Muscle of leg (tissue), 11 donors: ENCODE results near the gene PODNL1. TPM values are rescaled to one million over a fixed set of nuclear protein-coding genes. Genes with fewer than 3 reads are reported as not detected.
A peak's percentile ranks its signal among the peaks of the same experiment; 100 is the strongest.

Experiments
- DNase-seq: peaks from one replicate; pipeline ENCODE4 v3.0.0; 2013
- H3K27ac ChIP-seq: one replicate; pipeline ENCODE4 v1.5.1; 2013; ENCODE audit warnings: mild to moderate bottlenecking, low read length, control low read depth
- H3K27me3 ChIP-seq: one replicate; pipeline ENCODE4 v1.6.1; 2013; ENCODE audit warnings: low read length; ENCODE audit not compliant: control insufficient read depth, insufficient read depth
- H3K36me3 ChIP-seq: one replicate; pipeline ENCODE4 v1.6.1; 2013; ENCODE audit warnings: low read length; ENCODE audit not compliant: control insufficient read depth, insufficient read depth
- H3K4me1 ChIP-seq: one replicate; pipeline ENCODE4 v1.6.1; 2013; ENCODE audit warnings: low read length; ENCODE audit not compliant: control insufficient read depth, insufficient read depth
- H3K4me3 ChIP-seq: one replicate; pipeline ENCODE4 v1.5.1; 2013; ENCODE audit warnings: low read length, control low read depth
- H3K9me3 ChIP-seq: replicated peaks from 2 replicates; pipeline ENCODE4 v1.6.1; 2013; ENCODE audit warnings: low read depth, low read length; ENCODE audit not compliant: control insufficient read depth
- WGBS: methylation state at CpG from one replicate; pipeline ENCODE4 v1.1.5; 2013; ENCODE audit warnings: missing lambda C conversion rate; ENCODE audit not compliant: insufficient coverage; 5-methylcytosine and 5-hydroxymethylcytosine counted together
- polyA plus RNA-seq, 8 donors: library from polyadenylated mRNA; unstranded; fragments of 120-200 nt; gene quantifications; one replicate each; pipeline versions ENCODE4 v1.2.1 to v1.2.3, GENCODE V29; 2013; ENCODE audit warnings: inconsistent platforms in 1 of 8, low replicate concordance in 1 of 8; ENCODE audit not compliant: insufficient read length in 8 of 8, insufficient read depth in 1 of 8
- total RNA-seq: library from RNA; stranded (reverse); fragments of 120-200 nt; gene quantifications from one replicate; pipeline ENCODE4 v1.2.4, GENCODE V29; 2013

Gene PODNL1
- total and polyA plus RNA-seq, 9 donors: 0.09 to 1.4 (median 0.97) TPM

- WGBS: 94% methylated on average over 7 of the region's 17 CpGs
- H3K4me3 ChIP-seq: no peak overlapping the region
- H3K27ac ChIP-seq: no peak overlapping the region
- peaks cover 48% of the 10 kb centered on the region for H3K36me3 ChIP-seq
- DNase-seq: no peak
- no peaks in the 10 kb centered on the region for H3K9me3 ChIP-seq
- H3K4me1 ChIP-seq: no peaks in the 10 kb centered on the region
- H3K27me3 ChIP-seq: no peaks in the 10 kb centered on the region
These were observed 24.9 kb downstream of the PODNL1 start for GRCh38 chr19:13913352-13913751.

- no peak overlapping the region for H3K4me3 ChIP-seq
- WGBS: 94% methylated on average over 2 of the region's 2 CpGs
- H3K27me3 ChIP-seq: no peaks in the 10 kb centered on the region
- H3K9me3 ChIP-seq: no peaks in the 10 kb centered on the region
- no peak overlapping the region for H3K27ac ChIP-seq
- peaks cover 11% of the 10 kb centered on the region for H3K4me1 ChIP-seq
- no peak for DNase-seq
- H3K36me3 ChIP-seq: peaks cover 30% of the 10 kb centered on the region
These were observed 28.8 kb downstream of the PODNL1 start for GRCh38 chr19:13909430-13909829.

- 89% methylated on average over 7 of the region's 8 CpGs for WGBS
- DNase-seq: no peak
- H3K27me3 ChIP-seq: no peaks in the 10 kb centered on the region
- no peak overlapping the region for H3K27ac ChIP-seq
- peaks cover 26% of the 10 kb centered on the region for H3K36me3 ChIP-seq
- no peak overlapping the region for H3K4me3 ChIP-seq
- H3K4me1 ChIP-seq: peaks cover 11% of the 10 kb centered on the region
- H3K9me3 ChIP-seq: no peaks in the 10 kb centered on the region
These were observed 29.5 kb downstream of the PODNL1 start for GRCh38 chr19:13908674-13909073.

- Histone ChIP-seq H3K27ac (no peak overlapping the region), H3K27me3 (no peaks in the 10 kb centered on the region), H3K4me3 (no peak overlapping the region), H3K36me3 (peaks cover 11% of the 10 kb centered on the region), H3K4me1 (peaks cover 11% of the 10 kb centered on the region), H3K9me3 (no peaks in the 10 kb centered on the region)
- 85% methylated on average over 2 of the region's 5 CpGs for WGBS
- DNase-seq: no peak
These were observed 31.3 kb downstream of the PODNL1 start for GRCh38 chr19:13906910-13907309.

- DNase-seq: peak; percentile 35
- Histone ChIP-seq H3K27ac (no peak overlapping the region), H3K27me3 (no peaks in the 10 kb centered on the region), H3K4me1 (peaks cover 11% of the 10 kb centered on the region), H3K9me3 (no peaks in the 10 kb centered on the region), H3K4me3 (peak overlapping the region; percentile 84), H3K36me3 (peaks cover 11% of the 10 kb centered on the region)
- 0% methylated on average over 11 of the region's 13 CpGs for WGBS
These were observed 31.7 kb downstream of the PODNL1 start for GRCh38 chr19:13906521-13906904.

GRCh38 chr19:13905634-13906520, 32.3 kb downstream of the PODNL1 start, which contains the start of the genes BRME1 and CC2D1A:
Gene BRME1 (minus strand): TSS chr19:13906117. CDS start chr19:13904892, 1,225 bp downstream.
Gene CC2D1A (plus strand): TSS chr19:13906201. CDS start chr19:13906442, 241 bp downstream.
- H3K27ac ChIP-seq: peak within 1 kb of the TSS; percentile 13
- H3K4me3 ChIP-seq: peak within 1 kb of the TSS; percentile 84
- H3K27me3 ChIP-seq: no peaks in the 10 kb centered on the region
- peaks cover 7% of the 10 kb centered on the region for H3K36me3 ChIP-seq
- no peaks in the 10 kb centered on the region for H3K9me3 ChIP-seq
- DNase-seq: peak; percentile 94
- 6% methylated on average over 82 of the region's 86 CpGs for WGBS
- peaks cover 11% of the 10 kb centered on the region for H3K4me1 ChIP-seq

GRCh38 chr19:13902993-13903555, 35.1 kb downstream of the PODNL1 start:
- Histone ChIP-seq H3K4me1 (peaks cover 11% of the 10 kb centered on the region), H3K36me3 (no peaks in the 10 kb centered on the region), H3K9me3 (no peaks in the 10 kb centered on the region), H3K27me3 (no peaks in the 10 kb centered on the region), H3K4me3 (no peak overlapping the region), H3K27ac (no peak overlapping the region)
- 88% methylated on average over 4 of the region's 4 CpGs for whole genome bisulfite sequencing
- DNase-seq: no peak

- Histone ChIP-seq H3K36me3 (no peaks in the 10 kb centered on the region), H3K27ac (no peak overlapping the region), H3K9me3 (no peaks in the 10 kb centered on the region), H3K27me3 (no peaks in the 10 kb centered on the region), H3K4me1 (no peaks in the 10 kb centered on the region), H3K4me3 (no peak overlapping the region)
- DNase-seq: peak; percentile 45
- WGBS: 68% methylated on average over 3 of the region's 5 CpGs
These were observed 38.2 kb downstream of the PODNL1 start for GRCh38 chr19:13899912-13900584.

- H3K4me1 ChIP-seq: no peaks in the 10 kb centered on the region
- no peak overlapping the region for H3K4me3 ChIP-seq
- 72% methylated on average over 6 of the region's 10 CpGs for WGBS
- DNase-seq: no peak
- no peaks in the 10 kb centered on the region for H3K9me3 ChIP-seq
- H3K27ac ChIP-seq: no peak overlapping the region
- H3K36me3 ChIP-seq: no peaks in the 10 kb centered on the region
- no peaks in the 10 kb centered on the region for H3K27me3 ChIP-seq
These were observed 38.8 kb downstream of the PODNL1 start for GRCh38 chr19:13899393-13899792.

GRCh38 chr19:13896227-13896626, 42.0 kb downstream of the PODNL1 start:
- H3K27me3 ChIP-seq: no peaks in the 10 kb centered on the region
- H3K4me3 ChIP-seq: no peak overlapping the region
- no CpG with 5 or more reads among the region's 2 CpGs for WGBS
- peaks cover 3% of the 10 kb centered on the region for H3K36me3 ChIP-seq
- no peak overlapping the region for H3K27ac ChIP-seq
- no peak for DNase-seq
- H3K4me1 ChIP-seq: no peaks in the 10 kb centered on the region
- H3K9me3 ChIP-seq: no peaks in the 10 kb centered on the region
